Activated naive CD8-positive, alpha-beta T cell treated with anti-CD3 and anti-CD28 coated beads, Interleukin-2, amount 50 U/mL, for 24 hours (primary cell): ENCODE results near the gene NLRC3.

Experiments
- ATAC-seq: fragments of 150-1000 bp; cut with Tn5 transposase; one replicate; pipeline ENCODE4 v1.10.0; 2021
- DNase-seq: peaks from one replicate; pipeline ENCODE4 v3.0.0; 2021
- H3K27ac Mint-ChIP-seq: one replicate; pipeline ENCODE4 v1.8.0; 2021; ENCODE audit warnings: mild to moderate bottlenecking, mixed read lengths
- H3K27me3 Mint-ChIP-seq: one replicate; pipeline ENCODE4 v1.8.0; 2021; ENCODE audit warnings: mixed read lengths
- H3K36me3 Mint-ChIP-seq: one replicate; pipeline ENCODE4 v1.8.0; 2021; ENCODE audit warnings: low read depth, mixed read lengths
- H3K4me1 Mint-ChIP-seq: one replicate; pipeline ENCODE4 v1.8.0; 2021; ENCODE audit warnings: mixed read lengths
- H3K4me3 Mint-ChIP-seq: one replicate; pipeline ENCODE4 v1.8.0; 2021; ENCODE audit warnings: mild to moderate bottlenecking, moderate library complexity, mixed read lengths
- H3K9me3 Mint-ChIP-seq: one replicate; pipeline ENCODE4 v1.8.0; 2021; ENCODE audit warnings: mixed read lengths

NLRC3 gene

DNA sequence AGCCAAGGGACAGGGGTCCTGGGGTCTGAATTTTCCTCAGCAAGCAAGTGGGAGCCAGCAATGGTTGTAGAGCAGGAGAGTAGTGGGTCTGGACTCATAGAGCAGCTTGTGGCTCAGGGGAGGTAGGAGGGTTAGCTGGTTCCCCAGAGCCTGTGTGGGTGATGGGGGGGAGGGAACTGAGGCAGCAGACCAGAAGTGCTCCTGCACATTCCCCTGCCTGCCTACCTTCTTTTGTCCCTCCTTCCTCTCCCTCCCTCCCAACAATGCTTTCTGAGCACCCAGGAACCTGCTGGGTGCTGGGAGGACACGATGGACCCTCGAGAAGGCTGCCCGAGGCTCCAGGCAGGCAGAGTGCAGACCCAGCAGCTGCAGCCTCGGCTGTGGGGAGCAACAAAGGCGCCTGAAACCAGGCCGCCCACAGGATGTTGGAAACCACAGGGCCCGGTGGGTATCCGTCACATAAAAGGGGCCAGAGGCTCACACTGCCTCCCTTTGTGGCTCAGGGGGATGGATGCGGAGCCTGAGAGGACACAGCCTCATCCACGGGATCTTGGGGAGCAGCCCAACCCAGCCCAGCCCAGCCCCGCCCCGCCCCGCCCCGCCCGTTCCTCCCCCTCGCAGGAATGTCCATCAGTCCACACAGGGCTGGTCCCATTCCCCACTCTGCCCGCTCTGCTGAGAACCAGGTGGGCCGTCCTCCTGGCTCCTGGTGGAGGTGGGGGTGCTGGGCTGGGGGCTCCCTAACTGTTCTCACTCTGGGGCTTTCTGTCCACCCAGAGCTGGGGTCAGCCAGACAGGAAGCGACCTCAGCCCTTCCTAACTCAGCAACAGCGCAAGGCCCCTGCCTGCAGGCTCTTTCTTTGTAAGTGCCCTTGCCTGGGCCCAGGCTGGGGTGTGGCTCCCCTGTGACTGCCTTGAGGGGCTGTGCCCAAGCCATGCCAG is 1.7 kb upstream of the NLRC3 start:
- Mint-ChIP-seq H3K4me3 (peak overlapping the region; percentile 90), H3K27ac (peak overlapping the region; percentile 91), H3K36me3 (peaks cover 2% of the 10 kb centered on the region), H3K9me3 (no peaks in the 10 kb centered on the region), H3K4me1 (peaks cover 52% of the 10 kb centered on the region), H3K27me3 (no peaks in the 10 kb centered on the region)
- peak; percentile 76 for DNase-seq
- ATAC-seq = peak; percentile 76

DNA sequence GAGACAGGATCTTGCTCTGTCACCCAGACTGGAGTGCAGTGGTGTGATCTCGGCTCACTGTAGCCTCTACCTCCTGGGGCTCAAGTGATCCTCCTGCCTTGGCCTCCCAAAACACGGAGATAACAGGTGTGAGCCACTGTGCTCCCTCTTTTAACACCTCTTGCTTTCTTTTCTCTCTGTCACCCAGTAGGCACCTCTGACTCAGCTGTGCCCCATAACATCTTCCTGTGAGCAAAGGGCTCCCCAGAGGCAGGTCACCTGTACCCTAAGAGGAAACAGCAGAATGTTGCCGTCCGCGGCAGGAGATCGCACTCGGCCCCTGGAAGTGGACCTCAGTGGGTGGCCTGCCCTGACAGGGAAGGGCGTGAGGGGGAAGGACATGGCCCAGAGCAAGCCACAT is 918 bp upstream of the NLRC3 start:
- no peaks in the 10 kb centered on the region for H3K27me3 Mint-ChIP-seq
- H3K9me3 Mint-ChIP-seq = no peaks in the 10 kb centered on the region
- no peaks in the 10 kb centered on the region for H3K36me3 Mint-ChIP-seq
- ATAC-seq (peak; percentile 75), DNase-seq (peak; percentile 40)
- peaks cover 55% of the 10 kb centered on the region for H3K4me1 Mint-ChIP-seq
- H3K4me3 Mint-ChIP-seq = peak overlapping the region; percentile 90
- peak overlapping the region; percentile 91 for H3K27ac Mint-ChIP-seq

- ATAC-seq = no peak
- Mint-ChIP-seq H3K9me3 (no peaks in the 10 kb centered on the region), H3K4me3 (peak overlapping the region; percentile 90), H3K27ac (peak overlapping the region; percentile 92), H3K36me3 (peaks cover 5% of the 10 kb centered on the region), H3K27me3 (no peaks in the 10 kb centered on the region), H3K4me1 (peaks cover 62% of the 10 kb centered on the region)
- peak; percentile 30 for DNase-seq
These were observed 992 bp downstream of the NLRC3 start for GRCh38 chr16:3576211-3576610.

- Mint-ChIP-seq H3K27ac (no peak overlapping the region), H3K9me3 (peaks cover 4% of the 10 kb centered on the region), H3K4me3 (peak overlapping the region; percentile 90), H3K27me3 (no peaks in the 10 kb centered on the region), H3K4me1 (peaks cover 63% of the 10 kb centered on the region), H3K36me3 (peaks cover 11% of the 10 kb centered on the region)
- DNase-seq (peak; percentile 13), ATAC-seq (no peak)
These were observed 1.7 kb downstream of the NLRC3 start for GRCh38 chr16:3575491-3575890.

DNA sequence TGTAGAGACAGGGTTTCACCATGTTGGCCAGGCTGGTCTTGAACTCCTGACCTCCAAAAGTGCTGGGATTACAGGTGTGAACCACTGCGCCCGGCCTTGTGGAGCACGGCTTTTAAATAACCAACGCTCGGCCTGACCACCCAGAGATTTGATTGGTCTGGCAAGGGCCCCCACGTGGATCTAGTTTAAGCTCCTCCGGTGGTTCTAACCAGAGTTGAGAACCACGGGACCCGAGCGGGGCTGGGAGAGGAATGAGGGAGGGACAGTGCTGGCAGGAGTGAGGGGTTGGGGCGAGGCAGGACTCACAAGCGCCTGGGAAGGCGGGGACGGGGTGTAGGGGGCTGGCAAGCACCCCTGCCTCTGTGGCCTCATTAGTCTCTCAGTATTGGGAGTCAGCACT is 3.0 kb downstream of the NLRC3 start:
- no peak for DNase-seq
- Mint-ChIP-seq H3K27me3 (no peaks in the 10 kb centered on the region), H3K27ac (no peak overlapping the region), H3K36me3 (peaks cover 15% of the 10 kb centered on the region), H3K4me3 (no peak overlapping the region), H3K4me1 (peaks cover 53% of the 10 kb centered on the region), H3K9me3 (peaks cover 8% of the 10 kb centered on the region)
- ATAC-seq = no peak

DNA sequence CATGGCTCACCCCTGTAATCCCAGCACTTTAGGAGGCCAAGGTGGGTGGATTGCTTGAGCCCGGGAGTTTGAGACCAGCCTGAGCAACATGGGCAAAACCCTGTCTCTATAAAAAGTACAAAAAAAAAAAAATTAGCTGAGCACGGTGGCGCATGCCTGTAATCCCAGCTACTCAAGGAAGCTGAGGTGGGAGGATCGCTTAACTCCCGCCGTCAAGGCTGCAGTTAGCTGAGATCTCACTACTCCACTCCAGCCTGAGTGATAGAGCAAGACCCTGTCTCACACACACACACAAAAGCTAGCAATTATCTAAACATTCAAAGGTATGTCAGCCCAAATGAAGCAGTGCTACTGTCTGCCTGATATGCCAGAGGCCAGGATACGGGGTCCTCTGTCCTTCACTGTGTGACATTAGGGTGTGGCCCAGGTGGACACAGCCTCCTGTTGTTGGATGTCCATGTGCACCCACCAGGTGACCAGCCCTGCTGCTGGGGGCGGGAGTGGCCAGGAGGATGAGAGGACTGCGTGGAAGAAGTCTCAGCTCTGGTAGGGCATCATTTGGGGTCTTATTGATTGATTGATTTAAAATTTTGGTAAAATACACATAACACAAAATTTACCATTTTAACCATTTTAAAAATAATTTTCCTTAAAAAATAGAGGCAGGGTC is 3.9 kb downstream of the NLRC3 start:
- H3K4me3 Mint-ChIP-seq = no peak overlapping the region
- H3K4me1 Mint-ChIP-seq = peaks cover 45% of the 10 kb centered on the region
- peaks cover 17% of the 10 kb centered on the region for H3K36me3 Mint-ChIP-seq
- no peak for DNase-seq
- ATAC-seq = no peak
- H3K27ac Mint-ChIP-seq = no peak overlapping the region
- H3K9me3 Mint-ChIP-seq = peaks cover 8% of the 10 kb centered on the region
- no peaks in the 10 kb centered on the region for H3K27me3 Mint-ChIP-seq

- H3K36me3 Mint-ChIP-seq = peaks cover 19% of the 10 kb centered on the region
- no peaks in the 10 kb centered on the region for H3K27me3 Mint-ChIP-seq
- DNase-seq (no peak), ATAC-seq (no peak)
- no peak overlapping the region for H3K4me3 Mint-ChIP-seq
- H3K9me3 Mint-ChIP-seq = peaks cover 8% of the 10 kb centered on the region
- H3K27ac Mint-ChIP-seq = no peak overlapping the region
- H3K4me1 Mint-ChIP-seq = peaks cover 26% of the 10 kb centered on the region
These were observed 6.7 kb downstream of the NLRC3 start for GRCh38 chr16:3570420-3571062.

- Mint-ChIP-seq H3K4me3 (no peak overlapping the region), H3K27ac (no peak overlapping the region), H3K36me3 (peaks cover 22% of the 10 kb centered on the region), H3K9me3 (peaks cover 8% of the 10 kb centered on the region), H3K27me3 (no peaks in the 10 kb centered on the region), H3K4me1 (peaks cover 20% of the 10 kb centered on the region)
- ATAC-seq (no peak), DNase-seq (no peak)
These were observed 7.4 kb downstream of the NLRC3 start for GRCh38 chr16:3569851-3570250.

DNA sequence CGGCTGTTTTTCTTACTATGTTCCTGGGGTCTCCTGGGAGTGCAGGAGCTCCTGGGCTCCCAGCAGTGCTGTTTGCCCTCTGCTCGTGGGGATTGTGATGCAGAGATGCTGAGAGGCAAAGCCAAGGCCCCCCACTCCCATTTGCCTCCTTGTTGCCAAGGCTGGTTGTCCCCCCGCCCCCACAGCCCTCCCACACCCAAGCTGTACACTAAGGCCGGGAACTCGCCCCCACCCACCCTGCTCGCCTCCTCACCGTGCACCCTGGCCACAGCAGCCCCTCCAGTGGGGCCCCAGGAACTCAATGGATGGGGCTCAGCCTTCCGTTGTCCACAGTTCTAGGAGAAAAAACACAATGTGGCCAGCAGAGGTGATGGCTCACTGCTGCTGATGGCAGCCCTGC is 10.2 kb downstream of the NLRC3 start:
- ATAC-seq = no peak

DNA sequence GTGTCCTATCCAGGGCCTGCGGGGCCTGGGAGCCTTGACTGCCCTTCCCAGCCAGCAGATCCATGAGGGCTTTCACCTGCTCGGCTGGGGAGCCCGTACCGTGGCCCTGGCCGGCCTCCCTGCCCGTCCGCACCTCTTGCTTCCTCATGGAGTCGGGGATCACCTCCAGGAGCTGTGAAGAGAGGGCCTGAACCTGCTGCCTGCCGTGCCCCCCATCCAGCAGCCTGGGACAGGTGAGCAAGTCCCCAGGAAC is 12.4 kb downstream of the NLRC3 start:
- Mint-ChIP-seq H3K27ac (no peak overlapping the region), H3K4me1 (peaks cover 3% of the 10 kb centered on the region), H3K9me3 (no peaks in the 10 kb centered on the region), H3K27me3 (no peaks in the 10 kb centered on the region), H3K36me3 (peaks cover 7% of the 10 kb centered on the region), H3K4me3 (no peak overlapping the region)
- no peak for DNase-seq
- no peak for ATAC-seq

More for the DNA sequence above, 10.2 kb downstream of the NLRC3 start:
- Mint-ChIP-seq H3K4me3 (no peak overlapping the region), H3K27ac (no peak overlapping the region), H3K27me3 (no peaks in the 10 kb centered on the region), H3K4me1 (peaks cover 8% of the 10 kb centered on the region), H3K36me3 (peaks cover 20% of the 10 kb centered on the region), H3K9me3 (peaks cover 8% of the 10 kb centered on the region)
- no peak for DNase-seq

DNA sequence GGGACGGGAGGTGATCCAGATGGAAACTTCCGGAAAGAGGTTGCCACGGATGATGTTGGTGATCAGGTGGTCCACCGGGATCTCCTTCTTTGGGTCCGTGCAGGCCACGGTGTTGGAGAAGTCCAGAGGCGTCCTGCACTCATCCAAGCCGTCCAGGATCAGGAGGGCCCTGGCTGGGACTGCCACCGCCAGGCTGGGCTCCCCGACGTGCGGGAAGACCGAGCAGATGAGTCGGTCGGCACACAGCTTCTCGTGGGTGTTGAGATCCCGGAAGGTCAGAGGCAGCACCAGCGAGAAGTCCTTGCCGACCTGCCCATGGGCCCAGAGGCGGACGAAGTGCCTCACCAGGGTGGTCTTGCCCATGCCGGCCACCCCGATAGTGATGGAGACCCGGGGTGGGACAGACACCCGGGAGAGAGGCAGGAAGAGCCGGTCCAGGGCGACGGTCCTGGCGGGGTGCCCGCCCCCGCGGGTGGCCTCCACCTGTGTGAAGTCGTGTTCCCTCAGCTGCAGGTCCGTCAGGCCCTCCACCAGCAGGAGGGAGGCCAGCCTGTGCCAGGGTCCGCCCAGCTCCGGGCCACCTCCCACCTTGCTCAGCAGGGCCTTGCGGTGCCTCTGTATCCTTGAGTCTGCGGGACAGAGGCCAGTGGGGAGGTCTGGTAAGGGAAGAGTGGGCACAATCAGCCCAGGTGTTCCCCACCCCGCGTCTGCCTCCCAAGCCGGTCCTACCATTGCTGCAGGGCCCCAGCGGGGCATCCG is 12.9 kb downstream of the NLRC3 start:
- Mint-ChIP-seq H3K27me3 (no peaks in the 10 kb centered on the region), H3K4me3 (no peak overlapping the region), H3K27ac (no peak overlapping the region), H3K36me3 (peaks cover 7% of the 10 kb centered on the region), H3K4me1 (peaks cover 3% of the 10 kb centered on the region), H3K9me3 (no peaks in the 10 kb centered on the region)
- DNase-seq (no peak), ATAC-seq (no peak)

DNA sequence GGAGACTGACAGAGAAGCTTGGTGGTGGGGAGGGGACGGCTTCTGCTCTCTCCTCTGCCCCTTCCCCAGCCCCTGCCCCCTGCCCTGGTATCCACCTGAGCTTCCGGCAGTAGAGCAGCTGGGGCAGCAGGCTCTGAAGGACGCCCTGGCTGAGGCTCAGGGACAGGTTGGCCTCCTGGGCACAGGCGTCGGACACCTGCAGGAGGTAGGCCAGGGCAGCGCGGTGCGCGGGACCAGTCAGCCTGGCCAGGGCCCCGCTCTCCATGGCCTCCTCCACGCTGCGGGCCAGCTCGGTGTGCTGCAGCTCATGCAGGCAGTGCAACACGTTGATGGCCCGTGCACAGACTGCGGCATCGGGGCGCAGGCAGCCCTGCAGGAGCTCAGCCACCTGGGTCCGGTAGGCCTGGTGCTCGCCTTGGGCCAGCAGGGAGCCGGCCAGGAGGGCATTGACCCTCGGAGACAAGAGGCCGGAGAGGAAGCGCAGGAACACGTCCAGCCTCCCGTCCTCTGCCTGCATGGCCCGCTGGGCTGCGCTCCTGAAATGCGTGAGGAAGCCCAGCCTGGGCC is 14.2 kb downstream of the NLRC3 start:
- DNase-seq = no peak
- Mint-ChIP-seq H3K9me3 (no peaks in the 10 kb centered on the region), H3K36me3 (peaks cover 8% of the 10 kb centered on the region), H3K4me1 (peaks cover 3% of the 10 kb centered on the region), H3K27me3 (no peaks in the 10 kb centered on the region), H3K4me3 (no peak overlapping the region), H3K27ac (no peak overlapping the region)
- no peak for ATAC-seq

DNA sequence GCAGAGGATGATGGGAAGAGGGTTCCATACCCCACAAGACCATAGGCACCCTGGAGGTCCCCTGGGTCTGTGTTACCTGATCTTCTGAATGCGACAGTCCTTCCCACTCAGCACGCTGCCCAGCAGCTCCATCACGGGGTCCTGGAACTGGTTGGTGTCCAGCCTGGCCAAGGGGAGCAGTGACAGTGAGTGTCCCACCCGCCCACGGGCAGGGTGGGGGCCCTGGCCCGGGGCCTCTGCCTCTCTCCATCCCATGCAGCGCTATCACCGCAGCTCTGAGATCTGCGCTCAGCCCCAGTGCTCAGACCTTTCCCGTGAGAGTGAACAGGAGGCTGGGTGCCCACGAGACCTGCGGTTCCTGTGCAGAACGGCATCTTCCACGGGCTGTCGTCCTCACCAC is 15.6 kb downstream of the NLRC3 start:
- Mint-ChIP-seq H3K4me1 (no peaks in the 10 kb centered on the region), H3K4me3 (no peak overlapping the region), H3K27me3 (no peaks in the 10 kb centered on the region), H3K27ac (no peak overlapping the region), H3K9me3 (no peaks in the 10 kb centered on the region), H3K36me3 (peaks cover 12% of the 10 kb centered on the region)
- DNase-seq (no peak), ATAC-seq (no peak)

DNA sequence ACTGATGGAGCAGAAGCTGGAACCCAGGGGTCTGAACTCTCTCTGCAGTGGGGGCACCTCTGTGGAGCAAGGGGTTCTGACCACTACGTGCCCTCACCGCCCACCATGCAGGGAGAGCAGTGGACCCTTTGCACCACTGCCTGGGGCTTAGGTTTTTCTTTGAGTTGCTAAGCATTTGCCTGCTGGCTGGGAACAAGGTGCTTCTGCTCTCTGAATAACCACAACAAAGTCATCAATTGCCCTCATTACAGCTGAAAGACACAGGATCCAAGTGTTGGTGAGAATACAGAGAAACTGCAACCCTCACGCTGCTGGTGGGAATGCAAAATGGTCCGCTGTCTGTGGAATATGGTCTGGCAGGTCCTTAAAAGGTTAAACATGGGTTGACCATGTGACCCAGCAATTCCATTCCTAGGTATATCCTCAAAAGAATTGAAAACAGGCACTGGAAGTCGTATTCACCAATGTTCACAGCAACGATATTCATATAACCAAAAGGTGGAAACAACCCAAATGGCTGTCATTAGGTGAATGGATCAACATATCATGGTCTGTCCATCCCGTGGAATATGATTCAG is 22.8 kb downstream of the NLRC3 start:
- Mint-ChIP-seq H3K27ac (no peak overlapping the region), H3K4me1 (no peaks in the 10 kb centered on the region), H3K36me3 (peaks cover 25% of the 10 kb centered on the region), H3K4me3 (no peak overlapping the region), H3K9me3 (peaks cover 8% of the 10 kb centered on the region), H3K27me3 (no peaks in the 10 kb centered on the region)
- no peak for ATAC-seq
- DNase-seq = no peak
